HG03025 (cell line): Measurements from ENCODE around the gene CREB5.

Experiments used
- ATAC-seq: cut with Tn5 transposase; IDR thresholded peaks from one replicate; pipeline ENCODE4 v1.9.1; 2021; ENCODE audit warnings: mild to moderate bottlenecking, moderate library complexity; ENCODE audit not compliant: unreplicated experiment, low FRiP score

Gene CREB5

GRCh38 chr7:28858895-28859294, 446.6 kb downstream of the CREB5 start:
- no peak for ATAC-seq

GRCh38 chr7:28861825-28862224, 449.5 kb downstream of the CREB5 start:
- no peak for ATAC-seq

- no peak for ATAC-seq
These were observed 450.4 kb downstream of the CREB5 start for GRCh38 chr7:28862595-28863272.

GRCh38 chr7:28865601-28866144, 453.4 kb downstream of the CREB5 start:
- no peak for ATAC-seq

- ATAC-seq: no peak
These were observed 456.4 kb downstream of the CREB5 start for GRCh38 chr7:28868712-28869111.

GRCh38 chr7:28871077-28871476, 458.8 kb downstream of the CREB5 start:
- ATAC-seq: no peak

GRCh38 chr7:28871631-28872030, 459.3 kb downstream of the CREB5 start:
- no peak for ATAC-seq

- ATAC-seq: no peak
These were observed 459.9 kb downstream of the CREB5 start for GRCh38 chr7:28872226-28872625.

- ATAC-seq: no peak
These were observed 461.0 kb downstream of the CREB5 start for GRCh38 chr7:28873365-28873764.

- ATAC-seq: no peak
These were observed 461.7 kb downstream of the CREB5 start for GRCh38 chr7:28874001-28874400.
